ENCODE data around the gene PCIF1.

The PCIF1 gene

GRCh38 chr20:45919542-45920399 lies 14.7 kb upstream of the PCIF1 start:
- no peak for DNase-seq (ENCODE audit: low read depth)

GRCh38 chr20:45920462-45921336 lies 13.8 kb upstream of the PCIF1 start:
- no peak for DNase-seq (ENCODE audit: low read depth)
- TF ChIP-seq CTCF (IDR thresholded peaks at IDR 0.05; ENCODE audit: low read depth, low read length, missing control alignments) = no peak
- H3K4me3 ChIP-seq (ENCODE audit: low read depth, low read length) = no peak overlapping the region

More at GRCh38 chr20:45919542-45920399, 14.7 kb upstream of the PCIF1 start:
- H3K4me3 ChIP-seq (ENCODE audit: low read depth, low read length) = no peak overlapping the region
- no peak for TF ChIP-seq CTCF (IDR thresholded peaks at IDR 0.05; ENCODE audit: low read depth, low read length, missing control alignments)

- no peak overlapping the region for H3K4me3 ChIP-seq (ENCODE audit: low read depth, low read length)
- DNase-seq (ENCODE audit: low read depth) = no peak
- TF ChIP-seq CTCF (IDR thresholded peaks at IDR 0.05; ENCODE audit: low read depth, low read length, missing control alignments) = no peak
Observed at GRCh38 chr20:45921337-45922189, 12.9 kb upstream of the PCIF1 start.

- no peak for DNase-seq (ENCODE audit: low read depth)
- no peak for TF ChIP-seq CTCF (IDR thresholded peaks at IDR 0.05; ENCODE audit: low read depth, low read length, missing control alignments)
- H3K4me3 ChIP-seq (ENCODE audit: low read depth, low read length) = no peak overlapping the region
Observed at GRCh38 chr20:45924391-45925261, 9.9 kb upstream of the PCIF1 start.

DNA sequence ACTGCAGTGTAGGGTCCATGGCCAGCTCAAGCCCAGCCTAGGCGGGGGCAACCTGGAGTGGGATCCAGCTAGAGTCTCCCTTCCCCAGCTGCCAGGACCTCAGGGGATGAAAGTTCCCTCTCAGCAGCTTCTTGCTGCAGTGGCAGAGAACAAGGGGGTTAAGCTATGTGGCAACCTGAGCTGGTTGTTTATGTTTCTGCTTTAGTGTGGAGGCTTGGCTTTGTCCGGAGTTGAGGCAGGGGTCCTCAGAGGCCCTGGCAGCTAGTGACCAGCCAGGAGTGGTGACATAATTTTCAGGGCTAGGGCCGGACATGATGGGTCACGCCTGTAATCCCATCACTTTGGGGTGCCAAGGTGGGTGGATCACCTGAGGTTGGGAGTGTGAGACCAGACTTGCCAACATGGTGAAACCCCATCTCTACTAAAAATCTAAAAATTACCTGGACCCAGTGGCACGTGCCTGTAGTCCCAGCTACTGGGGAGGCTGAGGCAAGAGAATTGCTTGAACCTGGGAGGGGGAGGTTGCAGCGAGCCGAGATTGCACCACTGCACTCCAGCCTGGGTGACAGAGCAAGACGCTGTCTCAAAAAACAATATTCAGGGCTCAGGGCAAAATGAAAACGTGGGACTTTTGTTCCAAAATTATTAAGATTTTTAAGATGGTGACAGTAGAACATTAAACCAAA lies 8.5 kb upstream of the PCIF1 start:
- H3K4me3 ChIP-seq (ENCODE audit: low read depth, low read length) = no peak overlapping the region
- no peak for DNase-seq (ENCODE audit: low read depth)
- TF ChIP-seq CTCF (IDR thresholded peaks at IDR 0.05; ENCODE audit: low read depth, low read length, missing control alignments) = no peak
